SK-N-SH treated with all-trans-retinoic acid at 6 μM for 48 hours (cell line): ENCODE data around the gene GDPD4.

Experiments
- ATAC-seq: fragments of 200-7000 bp; cut with Tn5 transposase; 3 replicates; pipeline ENCODE4 v1.9.1; 2020; ENCODE audit warnings: mild to moderate bottlenecking, moderate library complexity
- BACH2 ChIP-seq: fragments of 250-450 bp; sonication (Bioruptor Pico); IDR thresholded peaks from 2 replicates; pipeline ENCODE4 v1.9.0; 2021; ENCODE audit warnings: mild to moderate bottlenecking, borderline replicate concordance
- CSDC2 ChIP-seq: fragments of 250-450 bp; sonication (Bioruptor Pico); IDR thresholded peaks from 2 replicates; pipeline ENCODE4 v1.5.0; 2020; ENCODE audit warnings: mild to moderate bottlenecking, moderate library complexity
- ESRRG ChIP-seq: fragments of 250-450 bp; sonication (Bioruptor Pico); IDR thresholded peaks from 2 replicates; pipeline ENCODE4 v1.6.1; 2021; ENCODE audit warnings: mild to moderate bottlenecking
- GLIS3 ChIP-seq: fragments of 250-450 bp; sonication (Bioruptor Pico); IDR thresholded peaks from 2 replicates; pipeline ENCODE4 v1.5.0; 2020; ENCODE audit warnings: mild to moderate bottlenecking, moderate library complexity
- ISL1 ChIP-seq: fragments of 250-450 bp; sonication (Bioruptor Pico); IDR thresholded peaks from 2 replicates; pipeline ENCODE4 v2.1.2; 2022; ENCODE audit warnings: mild to moderate bottlenecking, moderate library complexity
- OSR1 ChIP-seq: fragments of 250-450 bp; sonication (Bioruptor Pico); IDR thresholded peaks from 2 replicates; pipeline ENCODE4 v1.8.0; 2022; ENCODE audit warnings: moderate library complexity, mild to moderate bottlenecking, inconsistent platforms
- PPARA ChIP-seq: fragments of 250-450 bp; sonication (Bioruptor Pico); IDR thresholded peaks from 2 replicates; pipeline ENCODE4 v1.5.0; 2020; ENCODE audit warnings: mild to moderate bottlenecking, borderline replicate concordance
- RARB ChIP-seq: fragments of 250-450 bp; sonication (Bioruptor Pico); IDR thresholded peaks from 2 replicates; pipeline ENCODE4 v1.8.0; 2021; ENCODE audit warnings: mild to moderate bottlenecking, moderate library complexity
- TCF4 ChIP-seq: fragments of 250-450 bp; sonication (Bioruptor Pico); IDR thresholded peaks from 2 replicates; pipeline ENCODE4 v1.8.0; 2021; ENCODE audit warnings: mild to moderate bottlenecking, moderate library complexity, borderline replicate concordance
- TOX ChIP-seq: fragments of 250-450 bp; sonication (Bioruptor Pico); IDR thresholded peaks from 2 replicates; pipeline ENCODE4 v1.8.0; 2021; ENCODE audit warnings: mild to moderate bottlenecking, moderate library complexity, borderline replicate concordance
- ZC3H10 ChIP-seq: fragments of 250-450 bp; sonication (Bioruptor Pico); IDR thresholded peaks from 2 replicates; pipeline ENCODE4 v1.5.1; 2021; ENCODE audit warnings: mild to moderate bottlenecking, moderate library complexity
- ZFP3 ChIP-seq: fragments of 250-450 bp; sonication (Bioruptor Pico); IDR thresholded peaks from 2 replicates; pipeline ENCODE4 v1.5.0; 2020; ENCODE audit warnings: mild to moderate bottlenecking, moderate library complexity
- ZFP30 ChIP-seq: fragments of 450-650 bp; formaldehyde crosslinking; IDR thresholded peaks from 2 replicates; pipeline ENCODE4 v1.5.0; 2022; ENCODE audit warnings: mild to moderate bottlenecking, moderate library complexity
- ZNF565 ChIP-seq: fragments of 450-650 bp; formaldehyde crosslinking; conservative IDR thresholded peaks from 2 replicates; pipeline ENCODE4 v1.5.0; 2020; ENCODE audit warnings: low read depth, mild to moderate bottlenecking, moderate library complexity
- ZNF8 ChIP-seq: fragments of 450-650 bp; formaldehyde crosslinking; IDR thresholded peaks from 2 replicates; pipeline ENCODE4 v1.5.0; 2020; ENCODE audit warnings: mild to moderate bottlenecking, moderate library complexity
- TF ChIP-seq, protein P1 (sequence below): fragments of 250-450 bp; sonication (Bioruptor Pico); IDR thresholded peaks from 2 replicates; pipeline ENCODE4 v1.5.1; 2020; ENCODE audit warnings: low read depth, mild to moderate bottlenecking, moderate library complexity
- TF ChIP-seq, protein P2 (sequence below): fragments of 250-450 bp; sonication (Bioruptor Pico); IDR thresholded peaks from 2 replicates; pipeline ENCODE4 v1.5.0; 2020; ENCODE audit warnings: mild to moderate bottlenecking, moderate library complexity
- TF ChIP-seq, protein P3 (sequence below): fragments of 250-450 bp; sonication (Bioruptor Pico); IDR thresholded peaks from 2 replicates; pipeline ENCODE4 v1.8.0; 2020; ENCODE audit warnings: mild to moderate bottlenecking, moderate library complexity, borderline replicate concordance
- TF ChIP-seq, protein P4 (sequence below): fragments of 250-450 bp; sonication (Bioruptor Pico); IDR thresholded peaks from 2 replicates; pipeline ENCODE4 v1.5.1; 2021; ENCODE audit warnings: mild to moderate bottlenecking, moderate library complexity

Gene GDPD4

DNA sequence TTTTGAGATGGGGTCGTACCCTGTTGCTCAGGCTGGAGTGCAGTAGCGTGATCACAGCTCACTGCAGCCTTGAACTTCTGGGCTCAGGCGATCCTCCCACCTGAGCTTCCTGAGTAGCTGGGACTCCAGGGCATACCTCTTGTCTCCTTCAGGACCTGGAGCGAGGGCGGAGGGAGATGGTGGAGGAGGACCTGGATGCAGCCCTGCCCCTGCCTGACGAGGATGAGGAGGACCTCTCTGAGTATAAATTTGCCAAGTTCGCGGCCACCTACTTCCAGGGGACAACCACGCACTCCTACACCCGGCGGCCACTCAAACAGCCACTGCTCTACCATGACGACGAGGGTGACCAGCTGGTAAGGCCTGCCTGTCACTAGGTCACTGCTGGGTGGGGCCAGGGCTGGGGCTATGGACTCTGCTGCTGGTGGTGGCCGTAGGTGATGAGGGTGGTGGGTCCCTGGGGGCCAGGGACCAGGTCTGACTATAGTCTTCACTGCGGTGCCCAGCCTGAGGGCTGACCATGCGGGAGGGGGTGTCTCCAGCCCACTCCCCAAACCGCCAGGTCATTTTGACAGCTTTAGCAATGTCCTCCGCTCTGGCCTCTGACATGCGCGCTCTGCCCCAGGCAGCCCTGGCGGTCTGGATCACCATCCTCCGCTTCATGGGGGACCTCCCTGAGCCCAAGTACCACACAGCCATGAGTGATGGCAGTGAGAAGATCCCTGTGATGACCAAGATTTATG, 119.5 kb downstream of the GDPD4 start:
- no peak for ATAC-seq
- TF ChIP-seq ZC3H10 (CRISPR knock-in tag), result no peak
- TF ChIP-seq, protein P1, sequence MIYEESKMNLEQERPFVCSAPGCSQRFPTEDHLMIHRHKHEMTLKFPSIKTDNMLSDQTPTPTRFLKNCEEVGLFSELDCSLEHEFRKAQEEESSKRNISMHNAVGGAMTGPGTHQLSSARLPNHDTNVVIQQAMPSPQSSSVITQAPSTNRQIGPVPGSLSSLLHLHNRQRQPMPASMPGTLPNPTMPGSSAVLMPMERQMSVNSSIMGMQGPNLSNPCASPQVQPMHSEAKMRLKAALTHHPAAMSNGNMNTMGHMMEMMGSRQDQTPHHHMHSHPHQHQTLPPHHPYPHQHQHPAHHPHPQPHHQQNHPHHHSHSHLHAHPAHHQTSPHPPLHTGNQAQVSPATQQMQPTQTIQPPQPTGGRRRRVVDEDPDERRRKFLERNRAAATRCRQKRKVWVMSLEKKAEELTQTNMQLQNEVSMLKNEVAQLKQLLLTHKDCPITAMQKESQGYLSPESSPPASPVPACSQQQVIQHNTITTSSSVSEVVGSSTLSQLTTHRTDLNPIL (CRISPR knock-in tag), result no peak
- TF ChIP-seq ESRRG (CRISPR knock-in tag), result no peak
- no peak for TF ChIP-seq CSDC2 (CRISPR knock-in tag)
- TF ChIP-seq OSR1 (CRISPR knock-in tag), result no peak
- TF ChIP-seq, protein P2, sequence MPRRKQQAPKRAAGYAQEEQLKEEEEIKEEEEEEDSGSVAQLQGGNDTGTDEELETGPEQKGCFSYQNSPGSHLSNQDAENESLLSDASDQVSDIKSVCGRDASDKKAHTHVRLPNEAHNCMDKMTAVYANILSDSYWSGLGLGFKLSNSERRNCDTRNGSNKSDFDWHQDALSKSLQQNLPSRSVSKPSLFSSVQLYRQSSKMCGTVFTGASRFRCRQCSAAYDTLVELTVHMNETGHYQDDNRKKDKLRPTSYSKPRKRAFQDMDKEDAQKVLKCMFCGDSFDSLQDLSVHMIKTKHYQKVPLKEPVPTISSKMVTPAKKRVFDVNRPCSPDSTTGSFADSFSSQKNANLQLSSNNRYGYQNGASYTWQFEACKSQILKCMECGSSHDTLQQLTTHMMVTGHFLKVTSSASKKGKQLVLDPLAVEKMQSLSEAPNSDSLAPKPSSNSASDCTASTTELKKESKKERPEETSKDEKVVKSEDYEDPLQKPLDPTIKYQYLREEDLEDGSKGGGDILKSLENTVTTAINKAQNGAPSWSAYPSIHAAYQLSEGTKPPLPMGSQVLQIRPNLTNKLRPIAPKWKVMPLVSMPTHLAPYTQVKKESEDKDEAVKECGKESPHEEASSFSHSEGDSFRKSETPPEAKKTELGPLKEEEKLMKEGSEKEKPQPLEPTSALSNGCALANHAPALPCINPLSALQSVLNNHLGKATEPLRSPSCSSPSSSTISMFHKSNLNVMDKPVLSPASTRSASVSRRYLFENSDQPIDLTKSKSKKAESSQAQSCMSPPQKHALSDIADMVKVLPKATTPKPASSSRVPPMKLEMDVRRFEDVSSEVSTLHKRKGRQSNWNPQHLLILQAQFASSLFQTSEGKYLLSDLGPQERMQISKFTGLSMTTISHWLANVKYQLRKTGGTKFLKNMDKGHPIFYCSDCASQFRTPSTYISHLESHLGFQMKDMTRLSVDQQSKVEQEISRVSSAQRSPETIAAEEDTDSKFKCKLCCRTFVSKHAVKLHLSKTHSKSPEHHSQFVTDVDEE (CRISPR knock-in tag), result no peak
- TF ChIP-seq ZNF565 (CRISPR knock-in tag), result no peak
- TF ChIP-seq, protein P3, sequence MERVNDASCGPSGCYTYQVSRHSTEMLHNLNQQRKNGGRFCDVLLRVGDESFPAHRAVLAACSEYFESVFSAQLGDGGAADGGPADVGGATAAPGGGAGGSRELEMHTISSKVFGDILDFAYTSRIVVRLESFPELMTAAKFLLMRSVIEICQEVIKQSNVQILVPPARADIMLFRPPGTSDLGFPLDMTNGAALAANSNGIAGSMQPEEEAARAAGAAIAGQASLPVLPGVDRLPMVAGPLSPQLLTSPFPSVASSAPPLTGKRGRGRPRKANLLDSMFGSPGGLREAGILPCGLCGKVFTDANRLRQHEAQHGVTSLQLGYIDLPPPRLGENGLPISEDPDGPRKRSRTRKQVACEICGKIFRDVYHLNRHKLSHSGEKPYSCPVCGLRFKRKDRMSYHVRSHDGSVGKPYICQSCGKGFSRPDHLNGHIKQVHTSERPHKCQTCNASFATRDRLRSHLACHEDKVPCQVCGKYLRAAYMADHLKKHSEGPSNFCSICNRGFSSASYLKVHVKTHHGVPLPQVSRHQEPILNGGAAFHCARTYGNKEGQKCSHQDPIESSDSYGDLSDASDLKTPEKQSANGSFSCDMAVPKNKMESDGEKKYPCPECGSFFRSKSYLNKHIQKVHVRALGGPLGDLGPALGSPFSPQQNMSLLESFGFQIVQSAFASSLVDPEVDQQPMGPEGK (CRISPR knock-in tag), result no peak
- TF ChIP-seq, protein P4, sequence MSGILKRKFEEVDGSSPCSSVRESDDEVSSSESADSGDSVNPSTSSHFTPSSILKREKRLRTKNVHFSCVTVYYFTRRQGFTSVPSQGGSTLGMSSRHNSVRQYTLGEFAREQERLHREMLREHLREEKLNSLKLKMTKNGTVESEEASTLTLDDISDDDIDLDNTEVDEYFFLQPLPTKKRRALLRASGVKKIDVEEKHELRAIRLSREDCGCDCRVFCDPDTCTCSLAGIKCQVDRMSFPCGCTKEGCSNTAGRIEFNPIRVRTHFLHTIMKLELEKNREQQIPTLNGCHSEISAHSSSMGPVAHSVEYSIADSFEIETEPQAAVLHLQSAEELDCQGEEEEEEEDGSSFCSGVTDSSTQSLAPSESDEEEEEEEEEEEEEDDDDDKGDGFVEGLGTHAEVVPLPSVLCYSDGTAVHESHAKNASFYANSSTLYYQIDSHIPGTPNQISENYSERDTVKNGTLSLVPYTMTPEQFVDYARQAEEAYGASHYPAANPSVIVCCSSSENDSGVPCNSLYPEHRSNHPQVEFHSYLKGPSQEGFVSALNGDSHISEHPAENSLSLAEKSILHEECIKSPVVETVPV, result no peak
- TF ChIP-seq PPARA (CRISPR knock-in tag), result no peak
- no peak for TF ChIP-seq ISL1 (CRISPR knock-in tag)
- no peak for TF ChIP-seq ZNF8 (CRISPR knock-in tag)
- TF ChIP-seq BACH2 (CRISPR knock-in tag), result no peak
- TF ChIP-seq RARB, result no peak
- TF ChIP-seq GLIS3 (CRISPR knock-in tag), result no peak
- TF ChIP-seq TCF4 (CRISPR knock-in tag), result no peak
- TF ChIP-seq ZFP30 (CRISPR knock-in tag), result no peak
- no peak for TF ChIP-seq ZFP3
- no peak for TF ChIP-seq TOX (CRISPR knock-in tag)
- TF ChIP-seq, all 23 proteins: peak for 0

DNA sequence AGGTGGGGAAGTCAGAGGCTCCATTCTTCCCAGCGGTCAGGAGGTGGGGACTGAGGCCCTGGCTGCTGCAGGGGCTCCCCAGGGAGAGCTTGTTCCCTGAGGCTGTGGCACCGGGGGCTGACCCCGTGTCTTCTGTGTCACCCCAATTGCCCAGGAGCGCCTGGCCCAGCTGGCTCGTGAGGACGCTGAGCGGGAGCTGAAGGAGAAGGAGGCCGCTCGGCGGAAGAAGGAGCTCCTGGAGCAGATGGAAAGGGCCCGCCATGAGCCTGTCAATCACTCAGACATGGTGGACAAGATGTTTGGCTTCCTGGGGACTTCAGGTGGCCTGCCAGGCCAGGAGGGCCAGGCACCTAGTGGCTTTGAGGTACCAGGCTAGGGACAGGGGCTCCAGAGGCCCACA, 120.3 kb downstream of the GDPD4 start:
- ATAC-seq, result no peak

DNA sequence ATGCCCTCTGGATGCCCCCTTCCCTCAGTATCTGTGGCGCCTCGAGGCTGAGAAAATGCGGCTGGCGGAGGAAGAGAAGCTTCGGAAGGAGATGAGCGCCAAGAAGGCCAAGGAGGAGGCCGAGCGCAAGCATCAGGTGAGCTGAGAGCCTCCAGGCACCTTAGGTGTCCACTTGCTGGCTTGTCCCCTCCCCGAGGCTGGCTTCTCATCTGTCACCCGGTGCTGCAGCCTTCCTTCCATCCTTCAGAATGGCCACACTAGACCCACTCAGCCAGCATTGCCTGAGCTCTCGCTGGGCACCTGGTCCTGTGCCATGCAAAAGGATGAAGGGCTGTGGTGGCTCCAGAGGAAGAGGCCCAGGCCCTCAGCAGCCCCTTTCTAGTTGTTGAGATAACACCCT, 121.1 kb downstream of the GDPD4 start:
- TF ChIP-seq PPARA (CRISPR knock-in tag) (no peak), ISL1 (CRISPR knock-in tag) (no peak), ZFP3 (no peak), ESRRG (CRISPR knock-in tag) (no peak), OSR1 (CRISPR knock-in tag) (no peak)
- TF ChIP-seq, protein P4, result no peak
- ATAC-seq, result no peak

More for the DNA sequence above, 120.3 kb downstream of the GDPD4 start:
- TF ChIP-seq PPARA (CRISPR knock-in tag) (no peak), OSR1 (CRISPR knock-in tag) (no peak), ZNF8 (CRISPR knock-in tag) (no peak), ZC3H10 (CRISPR knock-in tag) (no peak), ESRRG (CRISPR knock-in tag) (no peak)
